H1 (cell line): ENCODE measurements around the gene GPC1. TPM values are rescaled to one million over a fixed set of nuclear protein-coding genes. Genes with fewer than 3 reads are reported as not detected.

Source experiments
- CTCF ChIA-PET: fragments of 300-600 bp; sonication (Branson Sonifier 250); formaldehyde crosslinking; loops from one replicate; lab custom pipeline; 2021; ENCODE audit not compliant: partially characterized antibody; lab: Charles Lee
- POLR2A ChIA-PET: fragments of 300-600 bp; sonication (Branson Sonifier 250); formaldehyde crosslinking; loops from one replicate; lab custom pipeline; 2021; ENCODE audit warnings: inconsistent platforms; ENCODE audit not compliant: partially characterized antibody; lab: Charles Lee
- DNase-seq, 2 experiments: peaks; one replicate each; pipeline versions ENCODE4 v3.0.0 to v3.0.0-alpha.2; 2010 to 2022; ENCODE audit warnings: low spot score in 2 of 2, low read depth in 1 of 2, mixed read lengths in 1 of 2
- FAIRE-seq: peaks from 2 replicates; lab custom pipeline; 2011; peaks lifted over from hg19 to GRCh38; lab: Jason Lieb, UNC
- H2AFZ ChIP-seq: 2 replicates; pipeline ENCODE4 v1.8.1; 2012; ENCODE audit warnings: low read length, inconsistent platforms
- H2AK5ac ChIP-seq: 2 replicates; pipeline ENCODE4 v1.6.1; 2013; ENCODE audit warnings: low read depth, low read length
- H2BK120ac ChIP-seq: replicated peaks from 2 replicates; pipeline ENCODE3; 2013; ENCODE audit warnings: low read depth, low read length, inconsistent platforms
- H2BK12ac ChIP-seq: 2 replicates; pipeline ENCODE4 v1.6.1; 2013; ENCODE audit warnings: low read depth, low read length
- H2BK15ac ChIP-seq: 2 replicates; pipeline ENCODE4 v1.6.1; 2013; ENCODE audit warnings: low read length
- H2BK20ac ChIP-seq: 2 replicates; pipeline ENCODE4 v1.6.1; 2013; ENCODE audit warnings: low read length
- H2BK5ac ChIP-seq: 2 replicates; pipeline ENCODE4 v1.6.1; 2013; ENCODE audit warnings: low read depth, low read length
- H3K14ac ChIP-seq: 2 replicates; pipeline ENCODE4 v1.6.1; 2013; ENCODE audit warnings: inconsistent platforms; ENCODE audit not compliant: insufficient read length
- H3K18ac ChIP-seq: 2 replicates; pipeline ENCODE4 v1.6.1; 2013; ENCODE audit warnings: low read length; ENCODE audit errors: extremely low read depth
- H3K23ac ChIP-seq: 2 replicates; pipeline ENCODE4 v1.6.1; 2013; ENCODE audit warnings: inconsistent platforms; ENCODE audit not compliant: insufficient read length
- H3K23me2 ChIP-seq: 2 replicates; pipeline ENCODE4 v1.6.1; 2013; ENCODE audit warnings: low read depth, low read length
- H3K27ac ChIP-seq: 2 replicates; pipeline ENCODE4 v1.6.1; 2011; ENCODE audit warnings: low read depth, low read length, inconsistent platforms
- H3K27me3 ChIP-seq, 4 experiments: replicated peaks in 1 of 4; 1 replicate in 1 of 4; 2 replicates in 3 of 4; pipeline versions ENCODE4 v1.6.1 to v1.8.1; 2011 to 2013; ENCODE audit warnings: low read length in 3 of 4, mild to moderate bottlenecking in 3 of 4, inconsistent platforms in 2 of 4, mixed read lengths in 2 of 4, moderate library complexity in 1 of 4; ENCODE audit not compliant: control insufficient read depth in 3 of 4, insufficient read depth in 3 of 4; ENCODE audit errors: extremely low read depth in 1 of 4
- H3K36me3 ChIP-seq, 4 experiments: 2 replicates each; pipeline versions ENCODE4 v1.6.1 to v1.8.1; 2011 to 2013; ENCODE audit warnings: mild to moderate bottlenecking in 4 of 4, low read length in 3 of 4, moderate library complexity in 2 of 4, control low read depth in 1 of 4, inconsistent platforms in 1 of 4; ENCODE audit not compliant: insufficient read depth in 4 of 4, control insufficient read depth in 2 of 4
- H3K4ac ChIP-seq: replicated peaks from 2 replicates; pipeline ENCODE3; 2013; ENCODE audit warnings: low read length, low read depth, mixed read lengths, inconsistent platforms; ENCODE audit not compliant: insufficient read length
- H3K4me1 ChIP-seq, 4 experiments: replicated peaks in 1 of 4; 1 replicate in 1 of 4; 2 replicates in 3 of 4; pipeline versions ENCODE4 v1.6.1 to v1.8.1; 2011 to 2013; ENCODE audit warnings: low read length in 3 of 4, inconsistent platforms in 2 of 4, mixed read lengths in 1 of 4; ENCODE audit not compliant: insufficient read depth in 4 of 4, control insufficient read depth in 3 of 4
- H3K4me2 ChIP-seq, 2 experiments: 2 replicates each; pipeline versions ENCODE4 v1.6.1 to v1.8.1; 2011 to 2013; ENCODE audit warnings: low read depth in 2 of 2, low read length in 2 of 2, control low read depth in 1 of 2, inconsistent platforms in 1 of 2, mild to moderate bottlenecking in 1 of 2; ENCODE audit not compliant: insufficient read depth in 1 of 2
- H3K4me3 ChIP-seq, 4 experiments: fragments of 200-600, 300-600 bp in 1 of 4; sonication (generic), shearing (Covaris generic), sonication (Bioruptor Twin) in 1 of 4; 2 replicates each; pipeline versions ENCODE4 v1.5.1 to v1.8.1; 2011 to 2016; ENCODE audit warnings: low read length in 4 of 4, low read depth in 3 of 4, control low read depth in 2 of 4, inconsistent platforms in 2 of 4, mild to moderate bottlenecking in 2 of 4, mixed read lengths in 1 of 4, moderate library complexity in 1 of 4; ENCODE audit not compliant: insufficient read depth in 2 of 4; ENCODE audit errors: extremely low read depth in 1 of 4
- H3K56ac ChIP-seq: replicated peaks from 2 replicates; pipeline ENCODE3; 2013; ENCODE audit warnings: low read depth, mild to moderate bottlenecking, mixed read lengths, low read length, inconsistent platforms; ENCODE audit not compliant: insufficient read length
- H3K79me1 ChIP-seq: 2 replicates; pipeline ENCODE4 v1.6.1; 2013; ENCODE audit warnings: low read depth, low read length, control low read depth
- H3K79me2 ChIP-seq, 2 experiments: 2 replicates each; pipeline versions ENCODE4 v1.6.1 to v1.8.1; 2012 to 2013; ENCODE audit warnings: low read length in 2 of 2, mild to moderate bottlenecking in 2 of 2, inconsistent platforms in 1 of 2; ENCODE audit not compliant: insufficient read depth in 2 of 2, control insufficient read depth in 1 of 2
- H3K9ac ChIP-seq, 4 experiments: replicated peaks in 1 of 4; 1 replicate in 1 of 4; 2 replicates in 3 of 4; pipeline versions ENCODE4 v1.6.1 to v1.8.1; 2011 to 2013; ENCODE audit warnings: low read depth in 3 of 4, low read length in 3 of 4, control low read depth in 2 of 4, mild to moderate bottlenecking in 2 of 4, moderate library complexity in 2 of 4, inconsistent platforms in 1 of 4; ENCODE audit errors: extremely low read depth in 1 of 4
- H3K9me3 ChIP-seq, 2 experiments: 2 replicates each; pipeline versions ENCODE4 v1.6.1 to v1.8.1; 2012 to 2013; ENCODE audit warnings: mild to moderate bottlenecking in 2 of 2, moderate library complexity in 2 of 2, control low read depth in 1 of 2, inconsistent platforms in 1 of 2, low read depth in 1 of 2, low read length in 1 of 2, mixed read lengths in 1 of 2; ENCODE audit not compliant: insufficient read depth in 2 of 2
- H4K20me1 ChIP-seq, 2 experiments: replicated peaks in 1 of 2; 2 replicates each; pipeline versions ENCODE3 to v1.8.1; 2011 to 2013; ENCODE audit warnings: inconsistent platforms in 2 of 2, low read length in 2 of 2, mild to moderate bottlenecking in 1 of 2; ENCODE audit not compliant: insufficient read depth in 2 of 2, control insufficient read depth in 1 of 2
- H4K5ac ChIP-seq: 2 replicates; pipeline ENCODE4 v1.6.1; 2013; ENCODE audit warnings: low read length, low read depth, mixed read lengths, inconsistent platforms; ENCODE audit not compliant: insufficient read length
- H4K8ac ChIP-seq: 2 replicates; pipeline ENCODE4 v1.8.0; 2013; ENCODE audit warnings: mild to moderate bottlenecking, moderate library complexity, low read length, inconsistent platforms; ENCODE audit not compliant: insufficient read depth; ENCODE audit errors: extremely low read depth
- H4K91ac ChIP-seq: replicated peaks from 2 replicates; pipeline ENCODE3; 2013; ENCODE audit warnings: low read length, mixed read lengths, inconsistent platforms; ENCODE audit not compliant: insufficient read length
- ASH2L ChIP-seq: fragments of 200-600, 300-600 bp; sonication (generic); IDR thresholded peaks from one replicate; pipeline ENCODE4 v1.7.1; 2017; ENCODE audit warnings: low read length
- GTF2F1 ChIP-seq: IDR thresholded peaks from 2 replicates; pipeline ENCODE4 v1.6.1; 2012; ENCODE audit warnings: low read depth, low read length, improper control_type of control experiment, borderline replicate concordance
- JUND ChIP-seq: IDR thresholded peaks from 2 replicates; pipeline ENCODE4 v1.6.1; 2011; ENCODE audit warnings: mild to moderate bottlenecking, improper control_type of control experiment, low read length
- PHF8 ChIP-seq: fragments of 200-600 bp; sonication (generic); conservative IDR thresholded peaks from 2 replicates; pipeline ENCODE4 v1.7.1; 2012; ENCODE audit warnings: low read depth, mild to moderate bottlenecking, inconsistent platforms, low read length, moderate library complexity
- POU5F1 ChIP-seq: IDR thresholded peaks from 2 replicates; pipeline ENCODE4 v1.6.1; 2011; ENCODE audit warnings: low read depth, mild to moderate bottlenecking, low read length, moderate library complexity
- TEAD4 ChIP-seq: IDR thresholded peaks from 2 replicates; pipeline ENCODE4 v1.6.1; 2012; ENCODE audit warnings: low read depth, low read length, inconsistent platforms, mixed read lengths
- WGBS, 2 experiments: shearing (Covaris generic) in 1 of 2; methylation state at CpG; one replicate each; pipeline versions ENCODE4 v1.1.6 to v1.1.7; 2013 to 2015; ENCODE audit warnings: low lambda C conversion rate in 2 of 2, mixed read lengths in 2 of 2, inconsistent platforms in 1 of 2, low coverage in 1 of 2, missing lambda C conversion rate in 1 of 2; ENCODE audit not compliant: insufficient replicate concordance in 2 of 2, insufficient coverage in 1 of 2, insufficient read length in 1 of 2; ENCODE audit errors: extremely low coverage in 1 of 2, missing lambda C conversion rate in 1 of 2; 5-methylcytosine and 5-hydroxymethylcytosine counted together
- polyA plus RNA-seq, 7 experiments: library from polyadenylated mRNA; depleted of rRNA in 3 of 7; stranded (reverse) in 5 of 7; unstranded in 2 of 7; fragments of >200 nt in 5 of 7; fragments of 200-250 nt in 2 of 7; gene quantifications; 1 replicate in 5 of 7; 2 replicates in 1 of 7; 4 replicates in 1 of 7; pipeline versions ENCODE4 v1.2.1 to v1.2.3, GENCODE V29; 2011 to 2013; ENCODE audit warnings: missing spikeins in 2 of 7, mixed read lengths in 2 of 7
- total RNA-seq: library from RNA; stranded (reverse); fragmentation: NEBNext Ultra II Directional; extraction: Animal tissue kit (Norgen Biotek cat#: 25700); gene quantifications from 2 replicates; pipeline ENCODE4 v1.2.1, GENCODE V29; 2021

The GPC1 gene
- total and polyA plus RNA-seq, 2 of the 8 experiments (the other 6 are each of a cell fraction or from before 2014, with no cell fraction given): 21.9 to 28.3 TPM

GRCh38 chr2:240463274-240463865, 27.9 kb downstream of the GPC1 start:
- H3K4me1 ChIP-seq: peaks cover 0 to 16% (median 5%) of the 10 kb centered on the region in 4 experiments; a peak in 6 of 7 replicates
- H3K14ac ChIP-seq: no peak overlapping the region
- no peak overlapping the region for H2BK15ac ChIP-seq
- no peak overlapping the region for H2BK5ac ChIP-seq
- no peak overlapping the region for H3K9ac ChIP-seq
- no peak for TF ChIP-seq TEAD4
- no peak for TF ChIP-seq POU5F1
- TF ChIP-seq JUND: no peak
- TF ChIP-seq ASH2L: no peak
- no peak for TF ChIP-seq GTF2F1
- TF ChIP-seq PHF8: no peak
- no peak overlapping the region for H4K8ac ChIP-seq
- FAIRE-seq (no peak), DNase-seq (no peak)
- no peak overlapping the region for H2AK5ac ChIP-seq
- no peaks in the 10 kb centered on the region for H3K27me3 ChIP-seq
- H2BK12ac ChIP-seq: no peak overlapping the region
- H3K4me3 ChIP-seq: no peak overlapping the region
- 90% methylated on average over 22 of the region's 22 CpGs; no CpG with 5 or more reads in 1 of the 2 experiments for WGBS, 2 experiments
- no peaks in the 10 kb centered on the region for H3K79me1 ChIP-seq
- H4K20me1 ChIP-seq: peaks cover 0 to 10% of the 10 kb centered on the region in 2 experiments
- H3K4ac ChIP-seq: no peak overlapping the region
- no peak overlapping the region for H3K27ac ChIP-seq
- no peak overlapping the region for H2BK20ac ChIP-seq
- no peak overlapping the region for H3K4me2 ChIP-seq
- ChIA-PET POLR2A (no interaction called here), CTCF (interaction anchor here (0.9 kb wide), 1 partner anchor 117 kb away, joined by 4 read pairs; no protein-coding TSS in a partner anchor)
- H3K79me2 ChIP-seq: no peaks in the 10 kb centered on the region
- H3K23me2 ChIP-seq: no peaks in the 10 kb centered on the region
- no peak overlapping the region for H3K56ac ChIP-seq
- no peak overlapping the region for H3K18ac ChIP-seq
- peaks cover 0 to 13% (median 5%) of the 10 kb centered on the region in 4 experiments; a peak in 5 of 8 replicates for H3K36me3 ChIP-seq
- no peak overlapping the region for H4K91ac ChIP-seq
- H4K5ac ChIP-seq: no peak overlapping the region
- no peak overlapping the region for H2AFZ ChIP-seq
- H3K9me3 ChIP-seq: no peaks in the 10 kb centered on the region
- no peak overlapping the region for H2BK120ac ChIP-seq
- H3K23ac ChIP-seq: no peak overlapping the region
